ENCODE data around the gene SLAIN2. TPM values are rescaled to one million over a fixed set of nuclear protein-coding genes. Genes with fewer than 3 reads are reported as not detected.

Gene SLAIN2
- total RNA-seq, 6 donors from 2014 or later = 20.6 to 90.9 (median 68.8) TPM

DNA sequence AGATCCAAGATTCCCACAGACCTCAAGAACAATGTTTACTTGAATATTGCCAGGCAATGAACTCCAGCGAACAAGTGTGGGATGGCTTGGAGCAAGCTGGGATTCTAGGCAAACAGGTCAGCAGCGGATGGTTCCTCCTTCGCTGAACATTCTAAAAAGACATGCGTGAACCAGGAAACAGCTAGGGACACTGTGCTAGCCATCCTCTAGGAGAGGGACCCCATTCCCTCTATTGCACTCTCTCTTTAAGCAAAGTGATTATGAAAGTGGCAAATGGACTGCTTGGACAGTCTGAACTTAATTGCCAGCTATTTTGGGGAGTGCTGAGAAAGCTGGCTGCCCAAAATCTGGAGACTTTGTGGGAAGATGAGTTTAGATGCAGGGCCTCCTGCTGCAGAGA is 41.8 kb upstream of the SLAIN2 start:
- ATAC-seq (ENCODE audit: low FRiP score in 2 of 2) = no peak
- H3K27me3 ChIP-seq = no peaks in the 10 kb centered on the region
- 86 to 92% methylated on average over 4 of the region's 4 CpGs for WGBS, 2 donors
- no peaks in the 10 kb centered on the region for H3K4me1 ChIP-seq
- no peak overlapping the region for H3K4me3 ChIP-seq
- H3K27ac ChIP-seq = no peak overlapping the region
- no peak for DNase-seq
- no peaks in the 10 kb centered on the region for H3K9me3 ChIP-seq
- TF ChIP-seq CTCF (IDR thresholded peaks at IDR 0.05) = no peak
- TF ChIP-seq POLR2AphosphoS5 (IDR thresholded peaks at IDR 0.05) = no peak
- TF ChIP-seq POLR2A (IDR thresholded peaks at IDR 0.05) = no peak
- no peak for TF ChIP-seq EP300 (IDR thresholded peaks at IDR 0.05)
- no peaks in the 10 kb centered on the region for H3K36me3 ChIP-seq

GRCh38 chr4:48300004-48300403 is 41.3 kb upstream of the SLAIN2 start:
- H3K9me3 ChIP-seq = no peaks in the 10 kb centered on the region
- DNase-seq (no peak), ATAC-seq (ENCODE audit: low FRiP score in 2 of 2) (no peak)
- no peaks in the 10 kb centered on the region for H3K27me3 ChIP-seq
- WGBS, 2 donors = 75 to 77% methylated on average over 2 of the region's 2 CpGs
- TF ChIP-seq EP300 (IDR thresholded peaks at IDR 0.05) (no peak), POLR2AphosphoS5 (IDR thresholded peaks at IDR 0.05) (no peak), CTCF (IDR thresholded peaks at IDR 0.05) (no peak), POLR2A (IDR thresholded peaks at IDR 0.05) (no peak)
- no peak overlapping the region for H3K27ac ChIP-seq
- no peaks in the 10 kb centered on the region for H3K36me3 ChIP-seq
- H3K4me1 ChIP-seq = no peaks in the 10 kb centered on the region
- H3K4me3 ChIP-seq = no peak overlapping the region

GRCh38 chr4:48305508-48305907 is 35.8 kb upstream of the SLAIN2 start:
- DNase-seq = no peak
- TF ChIP-seq CTCF (IDR thresholded peaks at IDR 0.05) = no peak
- no peak for TF ChIP-seq EP300 (IDR thresholded peaks at IDR 0.05)
- no peak for TF ChIP-seq POLR2AphosphoS5 (IDR thresholded peaks at IDR 0.05)
- H3K9me3 ChIP-seq = no peaks in the 10 kb centered on the region
- no peak for ATAC-seq (ENCODE audit: low FRiP score in 2 of 2)
- no peaks in the 10 kb centered on the region for H3K36me3 ChIP-seq
- no peak overlapping the region for H3K4me3 ChIP-seq
- no peaks in the 10 kb centered on the region for H3K4me1 ChIP-seq
- WGBS, 2 donors = 70% methylated on average over 3 of the region's 3 CpGs
- no peaks in the 10 kb centered on the region for H3K27me3 ChIP-seq
- H3K27ac ChIP-seq = no peak overlapping the region

DNA sequence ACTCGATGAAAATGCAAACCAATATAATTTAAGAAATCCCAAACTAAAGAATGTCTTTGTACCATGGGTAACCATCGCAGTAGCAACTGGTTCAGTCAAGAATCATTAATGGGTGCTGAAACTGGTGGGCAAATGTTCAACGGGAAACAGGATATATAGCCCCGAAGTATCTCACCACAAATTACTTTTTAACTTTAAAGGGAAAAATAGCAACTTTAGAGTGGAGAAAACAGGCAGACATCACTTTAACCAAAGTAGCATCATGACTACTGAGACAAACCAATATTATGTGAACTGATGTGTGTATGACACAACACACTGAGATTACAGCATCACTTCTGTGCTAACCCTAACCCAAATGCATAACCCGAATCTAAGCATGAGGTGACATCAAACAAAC is 33.8 kb upstream of the SLAIN2 start:
- no peaks in the 10 kb centered on the region for H3K9me3 ChIP-seq
- DNase-seq (no peak), ATAC-seq (ENCODE audit: low FRiP score in 2 of 2) (no peak)
- H3K4me1 ChIP-seq = no peaks in the 10 kb centered on the region
- no peak overlapping the region for H3K27ac ChIP-seq
- H3K27me3 ChIP-seq = no peaks in the 10 kb centered on the region
- no peaks in the 10 kb centered on the region for H3K36me3 ChIP-seq
- H3K4me3 ChIP-seq = no peak overlapping the region
- WGBS, 2 donors = 84 to 89% methylated on average over 5 of the region's 5 CpGs
- TF ChIP-seq EP300 (IDR thresholded peaks at IDR 0.05) (no peak), POLR2AphosphoS5 (IDR thresholded peaks at IDR 0.05) (no peak), CTCF (IDR thresholded peaks at IDR 0.05) (no peak), POLR2A (IDR thresholded peaks at IDR 0.05) (no peak)

- 84 to 86% methylated on average over 2 of the region's 2 CpGs for WGBS, 2 donors
- Histone ChIP-seq H3K36me3 (no peaks in the 10 kb centered on the region), H3K27ac (no peak overlapping the region), H3K4me1 (no peaks in the 10 kb centered on the region), H3K9me3 (no peaks in the 10 kb centered on the region), H3K4me3 (no peak overlapping the region), H3K27me3 (no peaks in the 10 kb centered on the region)
- no peak for DNase-seq
- TF ChIP-seq CTCF (IDR thresholded peaks at IDR 0.05) = no peak
- TF ChIP-seq POLR2A (IDR thresholded peaks at IDR 0.05) = no peak
- TF ChIP-seq EP300 (IDR thresholded peaks at IDR 0.05) = no peak
- TF ChIP-seq POLR2AphosphoS5 (IDR thresholded peaks at IDR 0.05) = no peak
- ATAC-seq (ENCODE audit: low FRiP score in 2 of 2) = no peak
Measured at GRCh38 chr4:48308901-48309300, 32.4 kb upstream of the SLAIN2 start.

Data from upper lobe of left lung (tissue), 6 donors.